ENCODE measurements around the gene MIS18A. TPM values are rescaled to one million over a fixed set of nuclear protein-coding genes. Genes with fewer than 3 reads are reported as not detected.

Gene MIS18A
- total RNA-seq, 4 donors from 2014 or later = 4.3 to 13.7 (median 8.9) TPM

DNA sequence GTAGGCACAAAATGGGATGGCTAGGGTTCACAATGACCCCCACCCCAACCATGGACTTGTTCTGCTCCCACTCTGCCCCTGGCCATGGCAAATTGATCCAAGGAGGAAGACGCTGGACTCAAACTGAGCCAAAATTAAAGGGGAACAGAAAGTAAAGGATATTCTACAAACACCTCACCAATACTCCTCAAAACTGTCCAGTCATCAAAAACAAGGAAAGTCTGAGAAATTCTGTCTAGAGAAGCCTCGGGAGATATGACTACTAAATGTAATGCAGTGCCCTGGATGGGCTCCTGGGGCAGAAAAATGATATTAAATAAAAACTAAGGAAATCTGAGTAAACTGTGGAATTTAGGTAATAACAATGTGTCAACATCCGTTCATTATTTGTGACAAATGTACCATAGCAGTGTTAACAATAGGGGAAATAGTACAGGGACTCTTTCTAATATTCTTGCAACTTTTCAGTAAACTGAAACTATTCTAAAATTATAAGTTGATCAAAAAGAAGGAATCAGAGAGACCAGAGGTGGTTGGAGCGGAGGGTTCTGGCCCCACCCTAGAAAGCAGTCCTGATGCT is 45.0 kb downstream of the MIS18A start:
- H3K9me3 ChIP-seq = no peaks in the 10 kb centered on the region
- no peak for DNase-seq
- no peak overlapping the region for H3K4me3 ChIP-seq
- no peak overlapping the region for H3K27ac ChIP-seq
- no peaks in the 10 kb centered on the region for H3K4me1 ChIP-seq
- H3K36me3 ChIP-seq = no peaks in the 10 kb centered on the region
- intact Hi-C loops (cut with DNase I) = no loop called here
- H3K27me3 ChIP-seq = no peaks in the 10 kb centered on the region
- WGBS, 2 donors = 66 to 80% methylated on average over 4 of the region's 4 CpGs
- no peak for TF ChIP-seq POLR2A (IDR thresholded peaks at IDR 0.05)
- TF ChIP-seq, protein P1, sequence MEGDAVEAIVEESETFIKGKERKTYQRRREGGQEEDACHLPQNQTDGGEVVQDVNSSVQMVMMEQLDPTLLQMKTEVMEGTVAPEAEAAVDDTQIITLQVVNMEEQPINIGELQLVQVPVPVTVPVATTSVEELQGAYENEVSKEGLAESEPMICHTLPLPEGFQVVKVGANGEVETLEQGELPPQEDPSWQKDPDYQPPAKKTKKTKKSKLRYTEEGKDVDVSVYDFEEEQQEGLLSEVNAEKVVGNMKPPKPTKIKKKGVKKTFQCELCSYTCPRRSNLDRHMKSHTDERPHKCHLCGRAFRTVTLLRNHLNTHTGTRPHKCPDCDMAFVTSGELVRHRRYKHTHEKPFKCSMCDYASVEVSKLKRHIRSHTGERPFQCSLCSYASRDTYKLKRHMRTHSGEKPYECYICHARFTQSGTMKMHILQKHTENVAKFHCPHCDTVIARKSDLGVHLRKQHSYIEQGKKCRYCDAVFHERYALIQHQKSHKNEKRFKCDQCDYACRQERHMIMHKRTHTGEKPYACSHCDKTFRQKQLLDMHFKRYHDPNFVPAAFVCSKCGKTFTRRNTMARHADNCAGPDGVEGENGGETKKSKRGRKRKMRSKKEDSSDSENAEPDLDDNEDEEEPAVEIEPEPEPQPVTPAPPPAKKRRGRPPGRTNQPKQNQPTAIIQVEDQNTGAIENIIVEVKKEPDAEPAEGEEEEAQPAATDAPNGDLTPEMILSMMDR (IDR thresholded peaks at IDR 0.05) = no peak

GRCh38 chr21:32233055-32233546 is 45.7 kb downstream of the MIS18A start:
- no peaks in the 10 kb centered on the region for H3K36me3 ChIP-seq
- no peak for TF ChIP-seq POLR2A (IDR thresholded peaks at IDR 0.05)
- TF ChIP-seq, protein P1 (IDR thresholded peaks at IDR 0.05) = no peak
- no peaks in the 10 kb centered on the region for H3K9me3 ChIP-seq
- intact Hi-C loops (cut with DNase I) = no loop called here
- no peak for DNase-seq
- no peaks in the 10 kb centered on the region for H3K4me1 ChIP-seq
- H3K4me3 ChIP-seq = no peak overlapping the region
- H3K27me3 ChIP-seq = no peaks in the 10 kb centered on the region
- WGBS, 2 donors = 73 to 78% methylated on average over 4 of the region's 4 CpGs
- H3K27ac ChIP-seq = no peak overlapping the region

DNA sequence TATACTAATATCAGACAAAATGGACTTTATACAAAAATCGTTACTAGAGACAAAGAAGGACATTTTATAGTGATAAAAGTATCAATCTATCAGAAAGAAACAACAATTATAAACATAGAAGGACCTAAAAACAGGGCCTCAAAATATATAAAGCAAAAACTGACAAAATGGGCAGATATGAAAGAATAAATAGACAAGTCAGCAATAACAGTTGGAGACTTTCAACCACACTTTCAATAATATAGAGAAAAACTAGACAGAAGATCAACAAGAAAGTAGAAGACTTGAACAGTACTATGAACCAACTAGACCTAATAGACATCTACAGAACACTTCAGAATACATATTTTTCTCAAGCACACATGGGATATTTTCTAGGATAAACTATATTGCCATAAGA is 52.4 kb downstream of the MIS18A start:
- no peaks in the 10 kb centered on the region for H3K4me1 ChIP-seq
- no peaks in the 10 kb centered on the region for H3K27me3 ChIP-seq
- intact Hi-C loops (cut with DNase I) = no loop called here
- no peak for DNase-seq
- TF ChIP-seq POLR2A (IDR thresholded peaks at IDR 0.05) = no peak
- TF ChIP-seq, protein P1 (IDR thresholded peaks at IDR 0.05) = no peak
- H3K4me3 ChIP-seq = no peak overlapping the region
- 58 to 65% methylated on average over 1 of the region's 1 CpG for WGBS, 2 donors
- no peak overlapping the region for H3K27ac ChIP-seq
- H3K36me3 ChIP-seq = no peaks in the 10 kb centered on the region
- no peaks in the 10 kb centered on the region for H3K9me3 ChIP-seq

Other genes starting within 250 kb of the MIS18A start
- gene MRAP, start 19.8 kb upstream of the MIS18A start, total RNA-seq = under 1 TPM in 1 of 4 donors, not detected in 3; 0.29 TPM
- gene URB1, start 114.0 kb upstream of the MIS18A start, total RNA-seq = 10 to 100 TPM; 11.1 to 24.8 (median 17.9) TPM
- 10 to 100 TPM; 12.7 to 39.9 (median 24.4) TPM for gene EVA1C, start 133.7 kb upstream of the MIS18A start, total RNA-seq